ENCODE measurements around the gene EML4. TPM values are rescaled to one million over a fixed set of nuclear protein-coding genes. Genes with fewer than 3 reads are reported as not detected.

The EML4 gene
- total and polyA plus RNA-seq, 2 of the 13 experiments (the other 11 are each of a cell fraction or from before 2014, with no cell fraction given): 243 to 476 TPM

DNA sequence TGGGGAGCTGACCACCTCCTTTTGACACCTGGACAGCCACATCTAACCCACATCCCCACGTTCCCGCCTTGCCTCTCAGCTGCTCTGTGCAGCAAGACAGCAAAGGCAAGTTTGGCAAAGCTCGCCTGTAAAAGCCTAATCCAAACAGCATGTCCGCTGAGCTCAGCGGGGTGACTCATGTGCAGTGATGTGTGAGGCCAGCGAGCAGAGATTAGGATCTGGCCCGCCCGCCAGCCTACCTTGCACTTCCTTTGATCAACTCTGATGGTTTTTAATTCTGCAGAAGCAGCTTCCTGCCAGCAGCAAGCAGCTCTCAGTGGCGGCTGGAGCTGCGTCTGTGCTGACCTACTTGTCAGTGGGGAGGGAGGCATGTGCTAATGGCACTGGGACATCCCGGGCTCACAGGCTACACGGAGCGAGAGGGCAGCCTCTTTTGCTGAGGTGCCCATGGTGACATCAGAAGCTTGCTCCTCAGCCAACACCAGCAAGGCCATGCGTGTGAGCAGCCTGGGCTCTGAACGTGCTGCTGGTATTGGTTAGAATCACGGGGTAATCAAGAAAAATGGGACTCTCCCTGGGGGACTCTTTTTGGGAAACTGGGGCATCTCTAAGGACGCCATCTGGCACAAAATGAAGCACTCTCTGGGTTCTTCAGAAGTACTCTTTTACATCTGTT is 36.0 kb upstream of the EML4 start (continued):
- TF ChIP-seq ZBTB33 (CRISPR knock-in tag; IDR thresholded peaks at IDR 0.05): peak; percentile 87
- peak; percentile 97 for TF ChIP-seq PRMT3 (CRISPR knock-in tag; IDR thresholded peaks at IDR 0.05; ENCODE audit: borderline replicate concordance, low read depth)
- TF ChIP-seq, protein P1, sequence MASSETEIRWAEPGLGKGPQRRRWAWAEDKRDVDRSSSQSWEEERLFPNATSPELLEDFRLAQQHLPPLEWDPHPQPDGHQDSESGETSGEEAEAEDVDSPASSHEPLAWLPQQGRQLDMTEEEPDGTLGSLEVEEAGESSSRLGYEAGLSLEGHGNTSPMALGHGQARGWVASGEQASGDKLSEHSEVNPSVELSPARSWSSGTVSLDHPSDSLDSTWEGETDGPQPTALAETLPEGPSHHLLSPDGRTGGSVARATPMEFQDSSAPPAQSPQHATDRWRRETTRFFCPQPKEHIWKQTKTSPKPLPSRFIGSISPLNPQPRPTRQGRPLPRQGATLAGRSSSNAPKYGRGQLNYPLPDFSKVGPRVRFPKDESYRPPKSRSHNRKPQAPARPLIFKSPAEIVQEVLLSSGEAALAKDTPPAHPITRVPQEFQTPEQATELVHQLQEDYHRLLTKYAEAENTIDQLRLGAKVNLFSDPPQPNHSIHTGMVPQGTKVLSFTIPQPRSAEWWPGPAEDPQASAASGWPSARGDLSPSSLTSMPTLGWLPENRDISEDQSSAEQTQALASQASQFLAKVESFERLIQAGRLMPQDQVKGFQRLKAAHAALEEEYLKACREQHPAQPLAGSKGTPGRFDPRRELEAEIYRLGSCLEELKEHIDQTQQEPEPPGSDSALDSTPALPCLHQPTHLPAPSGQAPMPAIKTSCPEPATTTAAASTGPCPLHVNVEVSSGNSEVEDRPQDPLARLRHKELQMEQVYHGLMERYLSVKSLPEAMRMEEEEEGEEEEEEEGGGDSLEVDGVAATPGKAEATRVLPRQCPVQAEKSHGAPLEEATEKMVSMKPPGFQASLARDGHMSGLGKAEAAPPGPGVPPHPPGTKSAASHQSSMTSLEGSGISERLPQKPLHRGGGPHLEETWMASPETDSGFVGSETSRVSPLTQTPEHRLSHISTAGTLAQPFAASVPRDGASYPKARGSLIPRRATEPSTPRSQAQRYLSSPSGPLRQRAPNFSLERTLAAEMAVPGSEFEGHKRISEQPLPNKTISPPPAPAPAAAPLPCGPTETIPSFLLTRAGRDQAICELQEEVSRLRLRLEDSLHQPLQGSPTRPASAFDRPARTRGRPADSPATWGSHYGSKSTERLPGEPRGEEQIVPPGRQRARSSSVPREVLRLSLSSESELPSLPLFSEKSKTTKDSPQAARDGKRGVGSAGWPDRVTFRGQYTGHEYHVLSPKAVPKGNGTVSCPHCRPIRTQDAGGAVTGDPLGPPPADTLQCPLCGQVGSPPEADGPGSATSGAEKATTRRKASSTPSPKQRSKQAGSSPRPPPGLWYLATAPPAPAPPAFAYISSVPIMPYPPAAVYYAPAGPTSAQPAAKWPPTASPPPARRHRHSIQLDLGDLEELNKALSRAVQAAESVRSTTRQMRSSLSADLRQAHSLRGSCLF (CRISPR knock-in tag; IDR thresholded peaks at IDR 0.05; ENCODE audit: borderline replicate concordance): no peak
- peak; percentile 54 for TF ChIP-seq PHF8 (CRISPR knock-in tag; IDR thresholded peaks at IDR 0.05)
- 0 out of 2 replicates have a peak, but pooled peaks have one; percentile 78 for TF ChIP-seq NR2F2 (IDR thresholded peaks at IDR 0.05; ENCODE audit: borderline replicate concordance, low read depth)
- 0 out of 2 replicates have a peak, but pooled peaks have one; percentile 83 for TF ChIP-seq ZNF225 (CRISPR knock-in tag; IDR thresholded peaks at IDR 0.05)
- peak; percentile 62 for TF ChIP-seq ASH2L (IDR thresholded peaks at IDR 0.05; ENCODE audit: insufficient read length, low read depth, low read length)
- peak; percentile 92 for TF ChIP-seq DMAP1 (CRISPR knock-in tag; IDR thresholded peaks at IDR 0.05)
- peak; percentile 96 for TF ChIP-seq ZNF816 (CRISPR knock-in tag; IDR thresholded peaks at IDR 0.05; ENCODE audit: borderline replicate concordance)
- no peak for TF ChIP-seq ZNF674 (CRISPR knock-in tag; IDR thresholded peaks at IDR 0.05; ENCODE audit: low read depth)
- TF ChIP-seq FOXP1 (IDR thresholded peaks at IDR 0.05): no peak
- TF ChIP-seq FOXP1 (CRISPR knock-in tag; IDR thresholded peaks at IDR 0.05): peak; percentile 86
- TF ChIP-seq ZNF543 (CRISPR knock-in tag; IDR thresholded peaks at IDR 0.05): no peak; the same call in 1 of the 2 replicates
- TF ChIP-seq, protein P2, sequence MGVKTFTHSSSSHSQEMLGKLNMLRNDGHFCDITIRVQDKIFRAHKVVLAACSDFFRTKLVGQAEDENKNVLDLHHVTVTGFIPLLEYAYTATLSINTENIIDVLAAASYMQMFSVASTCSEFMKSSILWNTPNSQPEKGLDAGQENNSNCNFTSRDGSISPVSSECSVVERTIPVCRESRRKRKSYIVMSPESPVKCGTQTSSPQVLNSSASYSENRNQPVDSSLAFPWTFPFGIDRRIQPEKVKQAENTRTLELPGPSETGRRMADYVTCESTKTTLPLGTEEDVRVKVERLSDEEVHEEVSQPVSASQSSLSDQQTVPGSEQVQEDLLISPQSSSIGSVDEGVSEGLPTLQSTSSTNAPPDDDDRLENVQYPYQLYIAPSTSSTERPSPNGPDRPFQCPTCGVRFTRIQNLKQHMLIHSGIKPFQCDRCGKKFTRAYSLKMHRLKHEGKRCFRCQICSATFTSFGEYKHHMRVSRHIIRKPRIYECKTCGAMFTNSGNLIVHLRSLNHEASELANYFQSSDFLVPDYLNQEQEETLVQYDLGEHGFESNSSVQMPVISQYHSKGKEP (CRISPR knock-in tag; IDR thresholded peaks at IDR 0.05): peak; percentile 79
- TF ChIP-seq NFE2 (CRISPR knock-in tag; IDR thresholded peaks at IDR 0.05): no peak; the same call in 1 of the 2 replicates
- no peak for TF ChIP-seq ZNF234 (CRISPR knock-in tag; conservative IDR thresholded peaks at IDR 0.05)
- peak; percentile 86 for TF ChIP-seq HMG20B (CRISPR knock-in tag; conservative IDR thresholded peaks at IDR 0.05)
- no peak for TF ChIP-seq CENPT (CRISPR knock-in tag; IDR thresholded peaks at IDR 0.05; ENCODE audit: low read depth)
- peak; percentile 98 for TF ChIP-seq ISL2 (CRISPR knock-in tag; IDR thresholded peaks at IDR 0.05)
- no peak for TF ChIP-seq ZNF530 (CRISPR knock-in tag; IDR thresholded peaks at IDR 0.05; ENCODE audit: low read depth)
- peak; percentile 89; the same call in 1 of the 2 replicates for TF ChIP-seq ARID2 (CRISPR knock-in tag; IDR thresholded peaks at IDR 0.05; ENCODE audit: borderline replicate concordance)
- TF ChIP-seq SKI (IDR thresholded peaks at IDR 0.05; ENCODE audit: partially characterized antibody): peak; percentile 60

All from HepG2 (cell line).